ENCODE data around the gene TENT5A.
"Not testable (repeated sequence)": the region's sequence is repeated elsewhere in the genome, so short reads cannot be mapped to it uniquely, and the experiment has no call there.

Gene TENT5A

GRCh38 chr6:81750681-81751387, 1.6 kb downstream of the TENT5A start:
- DNase-seq (ENCODE audit: low read depth): no peak

- no peak for DNase-seq (ENCODE audit: low read depth)
Measured at GRCh38 chr6:81750200-81750599, 2.3 kb downstream of the TENT5A start.

GRCh38 chr6:81749707-81750106, 2.8 kb downstream of the TENT5A start:
- no peak for DNase-seq (ENCODE audit: low read depth)

GRCh38 chr6:81748994-81749393, 3.5 kb downstream of the TENT5A start:
- DNase-seq (ENCODE audit: low read depth): no peak

- DNase-seq (ENCODE audit: low read depth): no peak
Measured at GRCh38 chr6:81747327-81747726, 5.2 kb downstream of the TENT5A start.

GRCh38 chr6:81744131-81744530, 8.3 kb downstream of the TENT5A start:
- DNase-seq (ENCODE audit: low read depth): no peak

GRCh38 chr6:81743649-81744048, 8.8 kb downstream of the TENT5A start:
- no peak for DNase-seq (ENCODE audit: low read depth)

- DNase-seq (ENCODE audit: low read depth): no peak
Measured at GRCh38 chr6:81741689-81742088, 10.8 kb downstream of the TENT5A start.

GRCh38 chr6:81740591-81740990, 11.9 kb downstream of the TENT5A start:
- not testable (repeated sequence) for DNase-seq (ENCODE audit: low read depth)

- DNase-seq (ENCODE audit: low read depth): no peak
Measured at GRCh38 chr6:81739230-81740195, 13.0 kb downstream of the TENT5A start.

GRCh38 chr6:81736428-81736827, 16.1 kb downstream of the TENT5A start:
- DNase-seq (ENCODE audit: low read depth): no peak

GRCh38 chr6:81735756-81736380, 16.6 kb downstream of the TENT5A start:
- DNase-seq (ENCODE audit: low read depth): no peak

GRCh38 chr6:81734500-81735150, 17.9 kb downstream of the TENT5A start:
- no peak for DNase-seq (ENCODE audit: low read depth)

- no peak for DNase-seq (ENCODE audit: low read depth)
Measured at GRCh38 chr6:81734081-81734480, 18.4 kb downstream of the TENT5A start.

GRCh38 chr6:81731814-81732213, 20.7 kb downstream of the TENT5A start:
- no peak for DNase-seq (ENCODE audit: low read depth)

- DNase-seq (ENCODE audit: low read depth): no peak
Measured at GRCh38 chr6:81727876-81728517, 24.5 kb downstream of the TENT5A start.

- no peak for DNase-seq (ENCODE audit: low read depth)
Measured at GRCh38 chr6:81725127-81725526, 27.4 kb downstream of the TENT5A start.

- DNase-seq (ENCODE audit: low read depth): no peak
Measured at GRCh38 chr6:81722506-81723223, 29.8 kb downstream of the TENT5A start.

GRCh38 chr6:81720427-81720826, 32.1 kb downstream of the TENT5A start:
- no peak for DNase-seq (ENCODE audit: low read depth)

GRCh38 chr6:81718126-81718525, 34.4 kb downstream of the TENT5A start:
- DNase-seq (ENCODE audit: low read depth): no peak

GRCh38 chr6:81714684-81715083, 37.8 kb downstream of the TENT5A start:
- no peak for DNase-seq (ENCODE audit: low read depth)
